NCI-H446 (cell line): ENCODE results near the gene LRTM1.

Experiments used
- DNase-seq, 2 experiments: peaks; one replicate each; lab custom pipeline; 2025; lab: John Stamatoyannopoulos, UW

LRTM1 gene

GRCh38 chr3:54928046-54928770, at the start of gene LRTM1:
Gene LRTM1 (minus strand): TSS chr3:54928059. CDS start chr3:54927911, 148 bp downstream.
- DNase-seq = no peak

DNA sequence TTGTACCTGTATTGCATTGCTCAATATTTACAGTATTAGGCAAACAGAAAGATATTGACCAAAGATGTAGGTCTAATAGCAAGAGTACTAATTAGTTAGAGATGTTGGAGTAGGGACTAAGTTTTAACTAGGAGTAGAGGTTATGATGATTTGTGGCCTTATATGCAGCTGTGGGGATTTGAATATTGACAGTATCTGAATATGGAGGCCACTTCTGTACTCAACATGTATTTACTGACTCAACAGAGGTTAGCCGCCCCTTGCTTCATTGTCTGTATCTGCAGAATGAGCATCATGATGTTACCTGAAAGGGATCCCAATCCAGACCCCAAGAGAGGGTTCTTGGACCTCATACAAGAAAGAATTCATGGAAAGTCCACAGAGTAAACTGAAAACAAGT, 49.6 kb upstream of the LRTM1 start:
- DNase-seq = no peak

DNA sequence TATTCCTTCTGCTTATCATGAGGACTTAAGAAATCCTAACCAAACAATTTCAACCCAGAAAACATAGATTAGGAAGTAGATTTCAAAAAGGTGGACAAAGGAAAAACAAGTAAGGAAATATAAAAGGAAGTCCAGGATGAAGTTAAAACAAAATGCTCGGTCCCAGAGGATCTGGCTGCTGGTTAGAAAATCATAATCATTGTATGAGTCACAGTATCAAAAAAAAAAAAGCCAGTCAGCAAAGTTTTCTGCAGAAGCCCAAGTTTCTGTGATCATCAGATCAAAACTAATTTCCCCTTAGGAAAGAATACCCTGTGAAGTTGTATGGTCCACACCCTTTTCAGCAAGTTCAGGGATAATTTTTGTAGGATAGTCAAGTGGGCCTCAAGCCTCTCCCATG, 43.0 kb upstream of the LRTM1 start:
- DNase-seq = no peak

DNA sequence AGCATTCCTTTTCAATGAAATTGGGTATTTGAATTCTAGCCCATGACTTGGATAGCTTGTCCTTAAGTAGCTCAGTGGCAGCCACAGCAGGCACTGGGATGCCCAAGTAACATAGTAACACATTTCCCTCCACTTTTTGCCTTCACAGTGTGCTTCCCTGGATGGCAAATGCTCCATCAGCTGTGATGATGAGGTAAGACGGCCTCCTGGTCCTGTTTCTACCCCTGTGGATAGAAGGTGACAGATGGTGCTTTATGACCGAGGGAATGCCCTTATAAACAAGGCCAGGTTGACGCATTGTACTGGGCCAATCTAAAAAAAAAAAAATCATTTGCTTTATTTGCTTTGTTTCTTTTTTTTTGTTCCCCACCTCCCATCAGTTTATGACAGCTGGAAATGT, 41.8 kb upstream of the LRTM1 start:
- DNase-seq = no peak

DNA sequence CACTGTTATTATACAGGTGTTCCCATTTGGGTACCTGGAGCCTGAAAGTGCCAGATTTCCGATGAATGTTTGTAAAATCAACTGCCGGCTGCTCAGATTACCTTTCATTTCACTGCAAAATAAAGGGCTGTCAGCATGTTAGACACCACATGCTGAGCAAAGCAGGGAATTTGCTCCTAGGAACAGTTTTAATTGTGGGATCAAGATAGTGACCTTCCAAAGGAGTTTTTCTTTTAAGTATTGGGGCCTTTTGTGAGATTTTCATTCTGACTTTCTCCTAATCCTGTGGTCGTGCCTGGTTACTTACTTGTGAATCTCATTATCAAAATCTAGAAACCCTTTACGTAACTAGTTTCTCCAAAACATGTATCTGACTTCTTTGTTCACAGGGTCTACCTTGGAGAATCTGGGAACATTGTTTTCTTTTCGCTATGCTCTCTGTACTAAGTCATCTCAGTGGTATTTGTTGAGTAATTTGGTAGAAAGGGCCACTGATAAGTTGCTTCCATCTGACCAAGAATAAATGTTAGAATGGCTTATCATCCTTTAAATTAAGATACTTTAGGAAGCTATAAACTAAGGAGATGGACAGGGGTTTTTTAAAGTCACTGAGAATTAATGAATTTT, 40.8 kb upstream of the LRTM1 start:
- no peak for DNase-seq

GRCh38 chr3:54967731-54968161, 39.9 kb upstream of the LRTM1 start:
- DNase-seq = no peak

GRCh38 chr3:54966979-54967378, 39.1 kb upstream of the LRTM1 start:
- no peak for DNase-seq

GRCh38 chr3:54965746-54966145, 37.9 kb upstream of the LRTM1 start:
- no peak for DNase-seq

DNA sequence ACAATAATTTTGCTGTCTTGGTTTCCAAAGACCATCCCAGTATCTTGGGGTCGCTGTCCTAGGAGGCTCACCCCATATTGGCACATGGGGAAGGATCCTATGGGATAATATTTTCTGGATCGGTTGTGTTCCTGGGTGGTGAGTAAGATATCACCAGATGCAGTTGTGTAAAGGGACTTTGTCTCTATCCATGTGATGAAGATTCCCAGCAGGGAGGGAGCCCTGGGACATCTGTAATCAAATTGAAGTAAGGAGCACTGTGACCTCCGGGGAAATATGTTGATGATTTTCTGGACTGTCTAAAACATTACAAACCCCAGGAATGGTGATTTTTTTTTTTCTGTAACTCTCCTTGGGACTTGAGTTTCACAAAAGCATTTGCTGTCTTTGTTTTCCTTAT, 36.2 kb upstream of the LRTM1 start:
- DNase-seq = no peak

GRCh38 chr3:54963641-54964040, 35.8 kb upstream of the LRTM1 start:
- DNase-seq = no peak

- no peak for DNase-seq
Measured at GRCh38 chr3:54962200-54962599, 34.3 kb upstream of the LRTM1 start.

DNA sequence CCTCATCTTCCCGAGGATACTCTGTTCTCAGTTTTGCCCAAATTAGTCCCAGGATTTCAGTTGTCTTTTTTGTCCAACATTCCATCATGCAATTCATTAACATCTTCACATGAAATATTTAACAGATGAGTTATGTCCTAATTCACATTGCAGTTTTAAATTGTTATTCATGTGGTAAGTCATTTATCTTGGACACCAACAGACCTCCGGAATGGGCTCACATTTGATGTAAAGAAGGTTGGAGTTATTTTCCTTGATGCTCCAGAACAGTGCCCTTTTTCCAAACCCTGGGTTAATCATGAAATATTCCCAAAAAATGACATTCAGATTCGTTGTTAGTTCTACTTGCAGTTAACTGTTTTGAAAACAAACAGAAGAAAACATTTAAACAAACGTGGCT, 32.8 kb upstream of the LRTM1 start:
- DNase-seq = no peak

DNA sequence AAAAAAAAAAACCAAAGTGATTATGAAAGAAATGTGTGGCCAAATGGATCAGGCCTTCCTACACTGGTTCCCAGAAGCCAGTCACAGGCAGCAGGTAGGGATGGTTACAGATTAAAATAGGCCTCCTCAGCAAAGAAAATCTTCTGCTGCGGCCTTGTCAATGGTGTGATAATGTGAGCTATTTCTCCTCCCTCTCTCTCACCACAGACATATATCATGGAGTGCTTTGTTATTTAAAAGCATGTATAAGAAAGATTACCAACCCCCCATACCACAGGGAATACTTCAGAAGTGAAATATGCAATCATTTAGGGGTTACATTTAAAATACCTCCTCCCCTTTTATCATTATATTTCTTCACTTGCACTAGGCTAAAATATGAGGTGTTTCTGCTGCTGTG, 32.2 kb upstream of the LRTM1 start:
- no peak for DNase-seq

- no peak for DNase-seq
Measured at GRCh38 chr3:54957711-54958110, 29.9 kb upstream of the LRTM1 start.

- DNase-seq = no peak
Measured at GRCh38 chr3:54955941-54956340, 28.1 kb upstream of the LRTM1 start.

DNA sequence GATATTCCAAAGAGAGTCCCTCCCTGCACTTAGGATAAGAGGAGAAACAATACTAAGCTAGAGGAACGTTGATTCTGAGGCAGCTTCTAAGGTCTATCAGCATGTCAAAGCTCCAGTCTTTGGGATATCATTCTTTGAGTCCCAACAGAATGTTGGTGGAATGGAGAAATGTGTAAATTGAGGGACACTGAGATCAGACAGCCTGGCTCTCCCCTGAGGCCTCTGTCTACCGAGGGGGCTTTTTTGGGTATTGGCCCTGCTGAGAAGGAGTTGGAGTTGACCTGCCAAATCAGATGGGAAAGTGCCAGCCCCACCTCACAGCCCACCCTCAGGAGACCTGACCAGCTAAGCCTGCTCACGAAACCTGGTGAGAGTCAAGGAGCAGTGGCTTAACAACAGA, 27.6 kb upstream of the LRTM1 start:
- no peak for DNase-seq

DNA sequence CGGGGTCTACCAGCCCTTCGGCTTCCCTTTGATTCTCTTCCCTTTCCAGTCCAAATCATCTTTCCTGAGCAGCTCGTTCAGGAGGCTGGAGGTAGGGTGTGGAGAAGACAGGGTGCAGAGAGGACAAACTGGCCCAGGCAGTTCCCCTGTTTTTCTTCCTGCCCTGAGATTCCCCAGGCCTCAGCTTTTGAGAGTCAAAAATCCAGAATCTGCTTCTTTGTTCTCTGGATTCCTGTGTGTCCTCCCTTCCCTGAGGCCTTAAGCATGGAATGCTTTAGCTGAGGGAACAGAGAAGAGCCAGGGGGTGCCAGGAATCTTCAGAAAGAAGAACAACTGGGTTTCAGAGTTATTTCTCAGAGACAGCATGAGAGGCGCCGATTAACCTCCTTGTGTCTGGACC, 26.7 kb upstream of the LRTM1 start:
- no peak for DNase-seq

- DNase-seq = no peak
Measured at GRCh38 chr3:54954022-54954421, 26.2 kb upstream of the LRTM1 start.

DNA sequence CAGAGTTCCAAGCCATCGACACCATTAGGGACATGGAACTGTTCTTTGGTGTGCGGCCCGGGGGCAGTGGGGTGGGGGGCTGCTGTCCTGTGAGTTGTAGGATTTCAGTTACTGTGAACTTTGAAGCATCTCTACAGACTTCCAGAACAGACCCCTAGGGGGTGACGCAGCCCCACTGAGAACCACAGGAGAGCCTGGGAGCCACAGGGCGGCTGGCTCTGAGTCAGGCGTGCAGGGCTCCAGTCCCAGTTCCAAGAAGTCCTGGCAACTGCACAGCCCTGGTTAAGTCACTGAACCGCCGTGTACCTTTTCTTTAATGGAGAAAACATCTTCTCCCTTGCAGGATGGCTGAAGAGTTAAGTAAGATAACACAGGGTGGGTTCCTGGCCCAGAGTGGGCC, 23.5 kb upstream of the LRTM1 start:
- DNase-seq = peak; percentile 13 to 28

GRCh38 chr3:54950391-54951003, 22.6 kb upstream of the LRTM1 start:
- no peak for DNase-seq

DNA sequence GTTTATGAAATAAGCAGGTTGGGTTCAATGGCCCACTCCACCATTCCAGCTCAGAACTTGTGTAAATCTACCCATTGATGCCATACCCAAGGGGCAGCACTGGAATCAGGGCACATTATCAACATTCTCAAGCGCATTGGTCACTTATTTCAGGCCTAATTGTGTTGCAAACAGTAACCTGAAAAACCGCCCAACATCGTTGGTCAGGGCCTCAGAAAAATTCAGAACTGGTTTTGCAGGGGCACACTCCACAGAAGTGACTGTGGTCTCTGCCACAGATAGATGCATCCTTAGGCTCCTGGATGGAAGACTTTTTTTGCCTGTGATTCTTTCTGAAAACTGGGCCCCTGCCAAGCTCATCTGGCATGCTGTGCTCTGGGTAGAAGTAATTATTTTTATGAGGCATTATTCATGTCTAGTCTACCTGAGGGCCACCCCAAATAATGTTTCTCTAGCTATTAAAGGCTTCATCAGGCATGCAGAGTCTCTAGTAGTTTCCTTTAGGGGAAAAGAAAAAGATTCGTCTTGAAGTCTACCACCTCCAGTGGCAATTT, 21.7 kb upstream of the LRTM1 start:
- no peak for DNase-seq

GRCh38 chr3:54941690-54942362, 14.0 kb upstream of the LRTM1 start:
- DNase-seq = no peak

- DNase-seq = no peak
Measured at GRCh38 chr3:54940971-54941370, 13.1 kb upstream of the LRTM1 start.
